Ovary (tissue), 9 donors: ENCODE data around the gene ATP2B2. TPM values are rescaled to one million over a fixed set of nuclear protein-coding genes. Genes with fewer than 3 reads are reported as not detected.

Source experiments
- DNase-seq, 5 donors: peaks; one replicate each; pipeline ENCODE4 v3.0.0-alpha.2; 2019 to 2020
- H3K27ac ChIP-seq, 2 donors: fragments of 200-600 bp; one replicate each; pipeline versions ENCODE4 v1.5.1 to v1.8.0; 2019 to 2022
- H3K27me3 ChIP-seq: fragments of 200-600 bp; one replicate; pipeline ENCODE4 v1.8.0; 2022
- H3K36me3 ChIP-seq: fragments of 200-600 bp; sonication (generic); one replicate; pipeline ENCODE4 v1.5.1; 2019
- H3K4me1 ChIP-seq: one replicate; pipeline ENCODE4 v1.8.1; 2013; ENCODE audit warnings: mild to moderate bottlenecking, moderate library complexity; ENCODE audit not compliant: insufficient read depth
- H3K4me3 ChIP-seq: fragments of 200-600 bp; sonication (generic); one replicate; pipeline ENCODE4 v1.5.1; 2017
- H3K9me3 ChIP-seq, 2 donors: fragments of 200-600 bp in 1 of 2; sonication (generic) in 1 of 2; one replicate each; pipeline versions ENCODE4 v1.5.1 to v1.8.1; 2013 to 2019; ENCODE audit warnings: mild to moderate bottlenecking in 1 of 2, moderate library complexity in 1 of 2
- EP300 ChIP-seq: sonication (generic); formaldehyde crosslinking; IDR thresholded peaks from one replicate; pipeline ENCODE4 v1.6.1; 2017; ENCODE audit warnings: antibody characterized with exemption
- POLR2A ChIP-seq: fragments of 450-650 bp; IDR thresholded peaks from one replicate; pipeline ENCODE4 v1.6.1; 2017; ENCODE audit warnings: antibody characterized with exemption, mild to moderate bottlenecking, moderate library complexity
- WGBS, 3 donors: extraction: QIAGEN DNeasy Blood & Tissue Kit in 1 of 3; methylation state at CpG; one replicate each; pipeline versions ENCODE4 v1.1.5 to v1.1.7; 2013 to 2017; 5-methylcytosine and 5-hydroxymethylcytosine counted together
- intact Hi-C, 4 donors: fragments of 100-400 bp; cut with DNase I; formaldehyde crosslinking; loops; one replicate each; pipeline versions ENCODE4 v1.11.0 to v1.15.1; 2022 to 2023
- polyA plus RNA-seq, 2 donors: library from polyadenylated mRNA; stranded (reverse); fragments of 200-250 nt in 1 of 2; fragments of 350-450 nt in 1 of 2; fragmentation: Illumina TruSeq in 1 of 2; extraction: RNeasy Lipid Tissue Mini Kit (QIAGEN cat#74804) in 1 of 2; gene quantifications; one replicate each; pipeline ENCODE4 v1.2.3, GENCODE V29; 2013 to 2014
- total RNA-seq, 7 donors: library from RNA; depleted of rRNA in 2 of 7; stranded (reverse); fragments of >200 nt in 2 of 7; fragmentation: NEBNext Ultra II Directional in 3 of 7; extraction: Animal tissue kit (Norgen Biotek cat#: 25700) in 3 of 7; gene quantifications; one replicate each; pipeline versions ENCODE4 v1.1.0 to v1.2.4, GENCODE V29; 2016 to 2023
- TF ChIP-seq, protein P1 (sequence below), 3 donors: fragments of 450-650 bp in 2 of 3; fragments of 200-600 bp in 1 of 3; IDR thresholded peaks; one replicate each; pipeline versions ENCODE4 v1.5.1 to v1.8.0; 2016 to 2022; ENCODE audit warnings: antibody characterized with exemption in 3 of 3, mild to moderate bottlenecking in 1 of 3
- donor health status: DM: no; HTN: no; CAD: no; lungs with moderate emphysema.
- donor health status: DM: no; HTN: no; CAD: no.
- donor health status: Bipolar disorder and iron deficiency.
- donor health status: DM: yes; HTN: yes; CAD: no.
- donor health status: DM: no; HTN: no; CAD: no.
- donor health status: DM: yes; HTN: yes; CAD: no.

Gene ATP2B2
- total and polyA plus RNA-seq, 9 donors, result 0.05 to 11.6 (median 0.52) TPM; not detected in 2

DNA sequence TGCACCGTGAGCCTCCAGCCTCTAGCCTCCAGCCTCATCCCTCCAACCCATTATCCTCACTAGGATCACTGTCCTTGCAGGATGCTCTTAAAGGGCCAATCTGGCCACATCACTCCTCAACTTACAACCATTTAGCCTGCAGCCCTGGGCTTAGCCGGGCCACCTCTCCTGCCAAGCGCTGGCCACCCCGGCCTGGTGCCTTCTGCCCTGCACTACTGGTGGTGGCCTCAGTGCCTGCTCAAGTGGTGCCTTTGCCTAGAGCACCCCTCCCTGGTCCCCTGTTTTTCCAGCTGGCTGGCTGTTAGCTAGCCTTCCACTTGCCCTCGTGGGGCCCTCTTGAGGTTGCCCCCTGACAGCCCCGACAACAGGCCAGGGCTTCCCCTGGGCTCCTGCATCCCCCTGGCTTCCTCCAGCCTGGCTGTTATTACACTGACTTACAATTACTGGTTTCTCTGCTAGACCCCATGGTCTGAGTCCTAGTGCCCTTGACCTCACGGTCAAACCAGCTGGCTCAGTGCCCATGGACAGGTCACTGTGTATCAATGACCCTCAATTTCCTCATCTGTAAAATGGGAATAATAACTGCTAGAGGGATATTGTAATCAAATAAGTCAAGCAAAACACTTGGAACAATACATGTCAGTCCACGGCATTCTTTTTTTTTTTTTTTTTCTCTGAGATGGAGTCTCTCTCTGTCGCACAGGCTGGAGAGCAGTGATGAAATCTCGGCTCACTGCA, 15.5 kb downstream of the ATP2B2 start:
- no peak for DNase-seq
- Histone ChIP-seq H3K4me1 (no peaks in the 10 kb centered on the region), H3K27me3 (no peaks in the 10 kb centered on the region), H3K36me3 (no peaks in the 10 kb centered on the region), H3K9me3 (no peaks in the 10 kb centered on the region), H3K4me3 (no peak overlapping the region), H3K27ac (no peak overlapping the region)
- intact Hi-C loops, result no loop called here
- TF ChIP-seq, protein P1, sequence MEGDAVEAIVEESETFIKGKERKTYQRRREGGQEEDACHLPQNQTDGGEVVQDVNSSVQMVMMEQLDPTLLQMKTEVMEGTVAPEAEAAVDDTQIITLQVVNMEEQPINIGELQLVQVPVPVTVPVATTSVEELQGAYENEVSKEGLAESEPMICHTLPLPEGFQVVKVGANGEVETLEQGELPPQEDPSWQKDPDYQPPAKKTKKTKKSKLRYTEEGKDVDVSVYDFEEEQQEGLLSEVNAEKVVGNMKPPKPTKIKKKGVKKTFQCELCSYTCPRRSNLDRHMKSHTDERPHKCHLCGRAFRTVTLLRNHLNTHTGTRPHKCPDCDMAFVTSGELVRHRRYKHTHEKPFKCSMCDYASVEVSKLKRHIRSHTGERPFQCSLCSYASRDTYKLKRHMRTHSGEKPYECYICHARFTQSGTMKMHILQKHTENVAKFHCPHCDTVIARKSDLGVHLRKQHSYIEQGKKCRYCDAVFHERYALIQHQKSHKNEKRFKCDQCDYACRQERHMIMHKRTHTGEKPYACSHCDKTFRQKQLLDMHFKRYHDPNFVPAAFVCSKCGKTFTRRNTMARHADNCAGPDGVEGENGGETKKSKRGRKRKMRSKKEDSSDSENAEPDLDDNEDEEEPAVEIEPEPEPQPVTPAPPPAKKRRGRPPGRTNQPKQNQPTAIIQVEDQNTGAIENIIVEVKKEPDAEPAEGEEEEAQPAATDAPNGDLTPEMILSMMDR (IDR thresholded peaks at IDR 0.05), result no peak
- TF ChIP-seq POLR2A (no peak), EP300 (no peak)
- WGBS, 3 donors, result 81 to 85% (median 82%) methylated on average over 10 of the region's 10 CpGs

DNA sequence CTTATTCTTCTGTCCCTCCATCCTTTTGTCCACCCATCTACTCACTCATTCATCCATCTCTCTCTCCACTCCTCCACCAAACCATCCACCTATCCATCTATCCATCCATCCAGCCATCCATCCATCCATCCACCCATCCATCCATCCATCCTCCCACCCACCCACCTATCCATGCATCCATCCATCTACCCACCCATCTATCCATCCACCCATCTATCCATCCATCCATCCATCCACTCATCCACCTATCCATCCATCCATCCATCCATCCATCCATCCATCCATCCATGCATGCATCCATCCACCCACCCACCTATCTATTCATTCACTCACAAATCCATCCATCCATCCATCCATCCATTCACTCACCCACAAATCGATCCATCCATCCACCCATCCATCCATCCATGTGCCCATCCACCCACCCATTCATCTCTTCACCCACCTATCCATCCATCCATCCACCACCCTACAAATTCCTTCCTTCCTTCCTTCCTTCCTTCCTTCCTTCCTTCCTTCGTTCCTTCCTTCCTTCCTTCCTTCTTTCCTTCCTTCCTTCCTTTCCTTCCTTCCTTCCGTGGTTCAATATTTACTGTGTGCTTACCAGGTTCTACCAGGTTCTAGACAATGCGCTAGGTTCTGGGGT, 17.3 kb downstream of the ATP2B2 start:
- WGBS, 3 donors, result 69 to 92% (median 81%) methylated on average over 3 of the region's 4 CpGs
- intact Hi-C loops, result no loop called here
- no peak for DNase-seq
- Histone ChIP-seq H3K4me3 (no peak overlapping the region), H3K27ac (no peak overlapping the region), H3K9me3 (no peaks in the 10 kb centered on the region), H3K4me1 (no peaks in the 10 kb centered on the region), H3K27me3 (no peaks in the 10 kb centered on the region), H3K36me3 (no peaks in the 10 kb centered on the region)
- TF ChIP-seq POLR2A (no peak), EP300 (no peak)
- TF ChIP-seq, protein P1 (IDR thresholded peaks at IDR 0.05), result no peak

DNA sequence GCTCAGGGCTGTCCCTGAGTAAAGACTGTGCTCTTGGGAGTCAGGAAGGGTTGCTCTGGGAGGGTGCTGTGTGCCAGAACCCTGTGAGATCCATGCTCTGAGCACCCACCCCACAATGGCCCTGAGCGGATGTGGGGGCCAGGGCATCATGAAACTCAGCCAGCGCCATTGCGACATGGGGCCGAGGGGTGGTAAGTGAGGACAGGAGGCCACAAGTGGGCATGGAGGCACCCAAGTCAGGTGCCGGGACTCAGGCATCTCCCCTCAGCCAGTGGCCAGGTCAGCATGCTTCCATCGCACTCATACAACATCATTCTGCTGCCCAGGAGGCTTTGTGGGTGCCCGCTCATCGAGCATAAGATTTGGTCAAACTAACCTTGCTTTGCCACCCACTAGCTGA, 19.6 kb downstream of the ATP2B2 start:
- WGBS, 3 donors, result 86 to 92% (median 89%) methylated on average over 8 of the region's 8 CpGs
- intact Hi-C loops, result no loop called here
- no peak for DNase-seq

DNA sequence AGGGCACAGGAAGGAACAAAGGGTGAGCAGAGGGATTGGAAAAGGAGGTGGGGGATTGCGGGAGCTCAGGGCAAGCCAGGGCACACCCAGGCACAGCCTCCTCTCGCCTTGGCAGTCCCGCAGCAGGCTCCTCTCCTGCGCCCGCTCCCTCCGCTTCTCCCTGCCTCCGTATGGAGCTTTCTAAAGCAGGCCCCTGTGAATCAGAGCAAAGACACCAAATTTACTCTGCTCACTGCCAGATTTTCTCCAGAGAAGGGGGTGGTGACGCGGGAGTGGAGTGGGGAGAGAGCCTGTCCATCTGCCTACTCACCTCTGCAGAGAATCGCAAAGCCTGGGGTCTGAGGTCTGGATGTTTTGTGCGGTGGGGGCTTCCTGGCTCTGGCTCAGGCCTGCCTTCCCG, 20.0 kb downstream of the ATP2B2 start:
- DNase-seq, result no peak
- TF ChIP-seq, protein P1 (IDR thresholded peaks at IDR 0.05), result no peak
- no peak for TF ChIP-seq EP300
- TF ChIP-seq POLR2A, result no peak
- Histone ChIP-seq H3K4me3 (no peak overlapping the region), H3K27me3 (no peaks in the 10 kb centered on the region), H3K4me1 (no peaks in the 10 kb centered on the region), H3K27ac (no peak overlapping the region), H3K9me3 (no peaks in the 10 kb centered on the region), H3K36me3 (no peaks in the 10 kb centered on the region)
- WGBS, 3 donors, result 52 to 58% (median 56%) methylated on average over 12 of the region's 12 CpGs
- intact Hi-C loops, result no loop called here

More for the DNA sequence above, 19.6 kb downstream of the ATP2B2 start:
- Histone ChIP-seq H3K27me3 (no peaks in the 10 kb centered on the region), H3K4me1 (no peaks in the 10 kb centered on the region), H3K9me3 (no peaks in the 10 kb centered on the region), H3K27ac (no peak overlapping the region), H3K36me3 (no peaks in the 10 kb centered on the region), H3K4me3 (no peak overlapping the region)
- TF ChIP-seq, protein P1 (IDR thresholded peaks at IDR 0.05), result no peak
- TF ChIP-seq POLR2A, result no peak
- TF ChIP-seq EP300, result no peak
